Lung microvascular endothelial cell (primary cell): Measurements from ENCODE around the gene AMTN. TPM values are rescaled to one million over a fixed set of nuclear protein-coding genes. Genes with fewer than 3 reads are reported as not detected.

Source experiments
- DNase-seq, 2 donors: peaks; one replicate each; pipeline versions ENCODE4 v3.0.0 to v3.0.0-alpha.2; 2010; ENCODE audit warnings: low read depth in 2 of 2
- total RNA-seq: library from RNA; depleted of rRNA; stranded (reverse); fragments of >200 nt; gene quantifications from 2 replicates; pipeline ENCODE4 v1.2.1, GENCODE V29; 2014

The AMTN gene
- total RNA-seq, 1 donor from 2014 or later = not detected

- no peak for DNase-seq
Observed at GRCh38 chr4:70559924-70560323, 41.6 kb downstream of the AMTN start.

- no peak for DNase-seq
Observed at GRCh38 chr4:70564033-70564432, 45.7 kb downstream of the AMTN start.

GRCh38 chr4:70570796-70571195, 52.4 kb downstream of the AMTN start:
- DNase-seq = no peak

GRCh38 chr4:70571772-70572171, 53.4 kb downstream of the AMTN start:
- DNase-seq = no peak

- no peak for DNase-seq
Observed at GRCh38 chr4:70575964-70576363, 57.6 kb downstream of the AMTN start.

- DNase-seq = no peak
Observed at GRCh38 chr4:70577220-70577927, 59.0 kb downstream of the AMTN start.

GRCh38 chr4:70581980-70582379, 63.6 kb downstream of the AMTN start:
- no peak for DNase-seq

Other genes starting within 250 kb of the AMTN start
- not detected in 2 replicates for gene CABS1, start 183.6 kb upstream of the AMTN start, total RNA-seq
- not detected in 2 replicates for gene SMR3A, start 157.8 kb upstream of the AMTN start, total RNA-seq
- gene SMR3B, start 135.4 kb upstream of the AMTN start, total RNA-seq = not detected in 2 replicates
- not detected in 2 replicates for gene OPRPN, start 120.6 kb upstream of the AMTN start, total RNA-seq
- not detected in 2 replicates for gene MUC7, start 46.4 kb upstream of the AMTN start, total RNA-seq
- not detected in 2 replicates for gene AMBN, start 73.7 kb downstream of the AMTN start, total RNA-seq
- not detected in 2 replicates for gene ENAM, start 110.2 kb downstream of the AMTN start, total RNA-seq
- not detected in 2 replicates for gene JCHAIN, start 147.9 kb downstream of the AMTN start, total RNA-seq
- gene UTP3, start 170.0 kb downstream of the AMTN start, total RNA-seq = 10.7 and 15.5 TPM in 2 replicates
- 21.8 and 30.2 TPM in 2 replicates for gene RUFY3, start 203.4 kb downstream of the AMTN start, total RNA-seq